Left kidney (tissue), 2 donors: ENCODE measurements around the gene GPSM1. TPM values are rescaled to one million over a fixed set of nuclear protein-coding genes. Genes with fewer than 3 reads are reported as not detected.

ENCODE experiments used
- DNase-seq: peaks from one replicate; pipeline ENCODE4 v3.0.0-alpha.2; 2013
- polyA plus RNA-seq: library from polyadenylated mRNA; unstranded; fragments of 120-200 nt; gene quantifications from one replicate; pipeline ENCODE4 v1.2.1, GENCODE V29; 2013; ENCODE audit not compliant: insufficient read length

GPSM1 gene
- polyA plus RNA-seq, 1 donor = 27.4 TPM

- no peak for DNase-seq
Observed at GRCh38 chr9:136289651-136290507, 37.5 kb upstream of the GPSM1 start.

- DNase-seq = no peak
Observed at GRCh38 chr9:136290508-136291000, 36.8 kb upstream of the GPSM1 start.

- no peak for DNase-seq
Observed at GRCh38 chr9:136291306-136292025, 35.9 kb upstream of the GPSM1 start.

GRCh38 chr9:136292026-136292538, 35.3 kb upstream of the GPSM1 start:
- no peak for DNase-seq

- DNase-seq = no peak
Observed at GRCh38 chr9:136292591-136293448, 34.5 kb upstream of the GPSM1 start.

GRCh38 chr9:136293476-136294077, 33.8 kb upstream of the GPSM1 start:
- DNase-seq = no peak

- no peak for DNase-seq
Observed at GRCh38 chr9:136294437-136294836, 32.9 kb upstream of the GPSM1 start.

GRCh38 chr9:136295055-136295454, 32.3 kb upstream of the GPSM1 start:
- DNase-seq = no peak

- DNase-seq = peak; percentile 50
Observed at GRCh38 chr9:136295542-136296433, 31.6 kb upstream of the GPSM1 start.

- DNase-seq = no peak
Observed at GRCh38 chr9:136296434-136297015, 30.8 kb upstream of the GPSM1 start.

GRCh38 chr9:136297016-136297691, 30.2 kb upstream of the GPSM1 start:
- DNase-seq = no peak

- no peak for DNase-seq
Observed at GRCh38 chr9:136297766-136298735, 29.3 kb upstream of the GPSM1 start.

GRCh38 chr9:136299116-136299515, 28.2 kb upstream of the GPSM1 start:
- DNase-seq = no peak

GRCh38 chr9:136299541-136299940, 27.8 kb upstream of the GPSM1 start:
- DNase-seq = no peak

GRCh38 chr9:136300016-136300545, 27.3 kb upstream of the GPSM1 start:
- DNase-seq = no peak

GRCh38 chr9:136300866-136301265, 26.5 kb upstream of the GPSM1 start:
- no peak for DNase-seq

- no peak for DNase-seq
Observed at GRCh38 chr9:136302527-136302926, 24.8 kb upstream of the GPSM1 start.
